Spinal cord (tissue), 10 donors: ENCODE results near the gene GABRG3. TPM values are rescaled to one million over a fixed set of nuclear protein-coding genes. Genes with fewer than 3 reads are reported as not detected.

Experiments
- DNase-seq, 6 donors: peaks; one replicate each; pipeline versions ENCODE4 v3.0.0 to v3.0.0-alpha.2; 2013 to 2015; ENCODE audit warnings: low spot score in 6 of 6, low read depth in 4 of 6
- H3K27ac ChIP-seq: one replicate; pipeline ENCODE4 v1.5.1; 2013; ENCODE audit warnings: low read depth, low read length, control low read depth
- H3K27me3 ChIP-seq: one replicate; pipeline ENCODE4 v1.6.1; 2013; ENCODE audit warnings: low read length; ENCODE audit not compliant: control insufficient read depth, insufficient read depth
- H3K36me3 ChIP-seq: one replicate; pipeline ENCODE4 v1.6.1; 2013; ENCODE audit warnings: low read length; ENCODE audit not compliant: control insufficient read depth, insufficient read depth
- H3K4me1 ChIP-seq: one replicate; pipeline ENCODE4 v1.6.1; 2013; ENCODE audit warnings: low read length; ENCODE audit not compliant: control insufficient read depth, insufficient read depth
- H3K4me3 ChIP-seq: one replicate; pipeline ENCODE4 v1.5.1; 2013; ENCODE audit warnings: low read depth, low read length, control low read depth
- H3K9me3 ChIP-seq: one replicate; pipeline ENCODE4 v1.6.1; 2013; ENCODE audit warnings: low read length; ENCODE audit not compliant: control insufficient read depth, insufficient read depth
- WGBS: methylation state at CpG from one replicate; pipeline ENCODE4 v1.1.5; 2013; ENCODE audit warnings: missing lambda C conversion rate; ENCODE audit not compliant: insufficient coverage; 5-methylcytosine and 5-hydroxymethylcytosine counted together
- polyA plus RNA-seq, 2 donors: library from polyadenylated mRNA; unstranded; fragments of 120-200 nt; gene quantifications; one replicate each; pipeline ENCODE4 v1.2.1, GENCODE V29; 2013; ENCODE audit not compliant: insufficient read length in 2 of 2
- total RNA-seq, 2 donors: library from RNA; depleted of rRNA in 1 of 2; stranded (reverse); fragments of 120-200 nt in 1 of 2; fragments of >200 nt in 1 of 2; gene quantifications; one replicate each; pipeline versions ENCODE4 v1.2.3 to v1.2.4, GENCODE V29; 2013 to 2014
- donor health status: healthy.

Gene GABRG3
- total and polyA plus RNA-seq, 4 donors: 5.7 to 23.7 (median 10.4) TPM

- no peaks in the 10 kb centered on the region for H3K9me3 ChIP-seq
- H3K4me3 ChIP-seq: no peak overlapping the region
- no peaks in the 10 kb centered on the region for H3K27me3 ChIP-seq
- 90% methylated on average over 11 of the region's 11 CpGs for WGBS
- H3K4me1 ChIP-seq: peaks cover 11% of the 10 kb centered on the region
- H3K36me3 ChIP-seq: no peaks in the 10 kb centered on the region
- no peak for DNase-seq
- H3K27ac ChIP-seq: no peak overlapping the region
These were observed 516.9 kb downstream of the GABRG3 start for GRCh38 chr15:27487846-27488245.

GRCh38 chr15:27490867-27491595 lies 520.0 kb downstream of the GABRG3 start:
- Histone ChIP-seq H3K36me3 (no peaks in the 10 kb centered on the region), H3K4me1 (peaks cover 11% of the 10 kb centered on the region), H3K4me3 (no peak overlapping the region), H3K27me3 (no peaks in the 10 kb centered on the region), H3K9me3 (no peaks in the 10 kb centered on the region), H3K27ac (no peak overlapping the region)
- WGBS: 63% methylated on average over 8 of the region's 12 CpGs
- no peak for DNase-seq

- no peaks in the 10 kb centered on the region for H3K27me3 ChIP-seq
- peaks cover 11% of the 10 kb centered on the region for H3K4me1 ChIP-seq
- 25% methylated on average over 3 of the region's 10 CpGs for WGBS
- peak; percentile 33 to 90 (median 57) for DNase-seq
- peak overlapping the region; percentile 29 for H3K27ac ChIP-seq
- H3K4me3 ChIP-seq: no peak overlapping the region
- H3K9me3 ChIP-seq: no peaks in the 10 kb centered on the region
- no peaks in the 10 kb centered on the region for H3K36me3 ChIP-seq
These were observed 521.0 kb downstream of the GABRG3 start for GRCh38 chr15:27491666-27492621.

- Histone ChIP-seq H3K27me3 (no peaks in the 10 kb centered on the region), H3K36me3 (no peaks in the 10 kb centered on the region), H3K4me3 (no peak overlapping the region), H3K4me1 (peaks cover 13% of the 10 kb centered on the region), H3K9me3 (no peaks in the 10 kb centered on the region), H3K27ac (no peak overlapping the region)
- no peak for DNase-seq
- 46% methylated on average over 3 of the region's 3 CpGs for WGBS
These were observed 525.0 kb downstream of the GABRG3 start for GRCh38 chr15:27495963-27496459.

- 95% methylated on average over 3 of the region's 10 CpGs for WGBS
- Histone ChIP-seq H3K27me3 (no peaks in the 10 kb centered on the region), H3K9me3 (no peaks in the 10 kb centered on the region), H3K36me3 (no peaks in the 10 kb centered on the region), H3K27ac (no peak overlapping the region), H3K4me3 (no peak overlapping the region), H3K4me1 (peaks cover 4% of the 10 kb centered on the region)
- no peak for DNase-seq
These were observed 527.7 kb downstream of the GABRG3 start for GRCh38 chr15:27498700-27499099.

GRCh38 chr15:27499191-27499590 lies 528.2 kb downstream of the GABRG3 start:
- H3K4me1 ChIP-seq: peaks cover 4% of the 10 kb centered on the region
- H3K4me3 ChIP-seq: no peak overlapping the region
- H3K27ac ChIP-seq: no peak overlapping the region
- no peaks in the 10 kb centered on the region for H3K9me3 ChIP-seq
- peak in 1 of 6 donors; percentile 38 for DNase-seq
- H3K36me3 ChIP-seq: no peaks in the 10 kb centered on the region
- 40% methylated on average over 1 of the region's 4 CpGs for WGBS
- no peaks in the 10 kb centered on the region for H3K27me3 ChIP-seq

- Histone ChIP-seq H3K4me3 (no peak overlapping the region), H3K36me3 (no peaks in the 10 kb centered on the region), H3K27ac (no peak overlapping the region), H3K4me1 (peaks cover 4% of the 10 kb centered on the region), H3K9me3 (no peaks in the 10 kb centered on the region), H3K27me3 (no peaks in the 10 kb centered on the region)
- 44% methylated on average over 6 of the region's 6 CpGs for WGBS
- no peak for DNase-seq
These were observed 528.7 kb downstream of the GABRG3 start for GRCh38 chr15:27499719-27500118.

- H3K36me3 ChIP-seq: no peaks in the 10 kb centered on the region
- whole genome bisulfite sequencing: 98% methylated on average over 5 of the region's 15 CpGs
- peaks cover 4% of the 10 kb centered on the region for H3K4me1 ChIP-seq
- H3K27me3 ChIP-seq: no peaks in the 10 kb centered on the region
- no peak overlapping the region for H3K4me3 ChIP-seq
- H3K27ac ChIP-seq: no peak overlapping the region
- DNase-seq: no peak
- no peaks in the 10 kb centered on the region for H3K9me3 ChIP-seq
These were observed 529.2 kb downstream of the GABRG3 start for GRCh38 chr15:27500206-27500605.

- no peaks in the 10 kb centered on the region for H3K27me3 ChIP-seq
- peaks cover 7% of the 10 kb centered on the region for H3K9me3 ChIP-seq
- no peaks in the 10 kb centered on the region for H3K36me3 ChIP-seq
- no peak overlapping the region for H3K27ac ChIP-seq
- no peaks in the 10 kb centered on the region for H3K4me1 ChIP-seq
- H3K4me3 ChIP-seq: no peak overlapping the region
- DNase-seq: no peak
These were observed 535.8 kb downstream of the GABRG3 start for GRCh38 chr15:27506752-27507151.
